Liver (tissue), 9 donors: Measurements from ENCODE around the gene ANKRD13B. TPM values are rescaled to one million over a fixed set of nuclear protein-coding genes. Genes with fewer than 3 reads are reported as not detected.

Experiments
- DNase-seq: peaks from one replicate; pipeline ENCODE4 v3.0.0-alpha.2; 2017; ENCODE audit warnings: low spot score
- H3K27ac ChIP-seq, 2 donors: one replicate each; pipeline ENCODE4 v1.7.0; 2013; ENCODE audit warnings: inconsistent platforms in 2 of 2, low read length in 2 of 2, control low read depth in 1 of 2, low read depth in 1 of 2, mild to moderate bottlenecking in 1 of 2
- H3K27me3 ChIP-seq, 4 donors: one replicate each; pipeline versions ENCODE4 v1.6.1 to v1.7.0; 2013; ENCODE audit warnings: low read length in 3 of 4, inconsistent platforms in 1 of 4, mild to moderate bottlenecking in 1 of 4, moderate library complexity in 1 of 4; ENCODE audit not compliant: control insufficient read depth in 4 of 4, insufficient read depth in 4 of 4
- H3K36me3 ChIP-seq, 4 donors: one replicate each; pipeline versions ENCODE4 v1.6.1 to v1.7.0; 2013; ENCODE audit warnings: low read length in 3 of 4, mild to moderate bottlenecking in 3 of 4, low read depth in 1 of 4, moderate library complexity in 1 of 4; ENCODE audit not compliant: control insufficient read depth in 4 of 4, insufficient read depth in 3 of 4
- H3K4me1 ChIP-seq, 4 donors: one replicate each; pipeline versions ENCODE4 v1.6.1 to v1.7.0; 2013; ENCODE audit warnings: low read length in 3 of 4, mild to moderate bottlenecking in 3 of 4, moderate library complexity in 1 of 4; ENCODE audit not compliant: control insufficient read depth in 4 of 4, insufficient read depth in 4 of 4
- H3K4me3 ChIP-seq, 3 donors: one replicate each; pipeline versions ENCODE4 v1.6.1 to v1.7.0; 2013; ENCODE audit warnings: low read length in 3 of 3, control low read depth in 1 of 3, low read depth in 1 of 3, mild to moderate bottlenecking in 1 of 3
- H3K9ac ChIP-seq, 2 donors: one replicate each; pipeline ENCODE4 v1.7.0; 2013; ENCODE audit warnings: low read length in 2 of 2, mild to moderate bottlenecking in 2 of 2, moderate library complexity in 2 of 2, control low read depth in 1 of 2, low read depth in 1 of 2
- H3K9me3 ChIP-seq, 4 donors: one replicate each; pipeline versions ENCODE4 v1.6.1 to v1.7.0; 2013; ENCODE audit warnings: low read length in 3 of 4; ENCODE audit not compliant: control insufficient read depth in 4 of 4
- CTCF ChIP-seq: fragments of 150-350 bp; IDR thresholded peaks from 2 replicates; pipeline ENCODE4 v1.5.1; 2017; ENCODE audit warnings: improper control_type of control experiment, low read depth, low read length; ENCODE audit not compliant: missing input control
- FOXA2 ChIP-seq: IDR thresholded peaks from 2 replicates; pipeline ENCODE4 v1.6.1; 2016; ENCODE audit warnings: antibody characterized with exemption
- GABPA ChIP-seq, 2 donors: IDR thresholded peaks in 1 of 2; conservative IDR thresholded peaks in 1 of 2; 2 replicates each; pipeline ENCODE4 v1.6.1; 2016; ENCODE audit warnings: antibody characterized with exemption in 2 of 2, mild to moderate bottlenecking in 1 of 2, moderate library complexity in 1 of 2
- HNF4A ChIP-seq, 2 donors: conservative IDR thresholded peaks; 2 replicates each; pipeline ENCODE4 v1.6.1; 2016; ENCODE audit warnings: antibody characterized with exemption in 2 of 2, mild to moderate bottlenecking in 2 of 2
- JUND ChIP-seq, 2 donors: IDR thresholded peaks; 2 replicates each; pipeline ENCODE4 v1.6.1; 2016; ENCODE audit warnings: antibody characterized with exemption in 2 of 2
- MAX ChIP-seq: IDR thresholded peaks from 2 replicates; pipeline ENCODE4 v1.6.1; 2016; ENCODE audit warnings: antibody characterized with exemption
- NR2F2 ChIP-seq: IDR thresholded peaks from 2 replicates; pipeline ENCODE4 v1.6.1; 2016; ENCODE audit warnings: antibody characterized with exemption
- REST ChIP-seq: IDR thresholded peaks from 2 replicates; pipeline ENCODE4 v1.6.1; 2016; ENCODE audit warnings: antibody characterized with exemption, mild to moderate bottlenecking
- RXRA ChIP-seq, 2 donors: IDR thresholded peaks; 2 replicates each; pipeline ENCODE4 v1.6.1; 2017 to 2018; ENCODE audit warnings: antibody characterized with exemption in 2 of 2, mild to moderate bottlenecking in 1 of 2
- TAF1 ChIP-seq: conservative IDR thresholded peaks from 2 replicates; pipeline ENCODE4 v1.6.1; 2016; ENCODE audit warnings: antibody characterized with exemption, mild to moderate bottlenecking
- ZBTB33 ChIP-seq: IDR thresholded peaks from 2 replicates; pipeline ENCODE4 v1.6.1; 2016; ENCODE audit warnings: antibody characterized with exemption
- WGBS: extraction: QIAGEN DNeasy Blood & Tissue Kit; methylation state at CpG from one replicate; pipeline ENCODE4 v1.1.7; 2013; 5-methylcytosine and 5-hydroxymethylcytosine counted together
- polyA plus RNA-seq, 2 donors: library from polyadenylated mRNA; stranded (reverse) in 1 of 2; unstranded in 1 of 2; fragments of 200-250 nt in 1 of 2; fragments of >200 nt in 1 of 2; fragmentation: Nextera tagmentation in 1 of 2; extraction: Ambion mirVana in 1 of 2; gene quantifications; one replicate each; pipeline versions ENCODE4 v1.2.1 to v1.2.3, GENCODE V29; 2013 to 2015
- total RNA-seq, 2 donors: library from RNA; depleted of rRNA; stranded (reverse); fragments of >200 nt; gene quantifications; one replicate each; pipeline ENCODE4 v1.2.3, GENCODE V29; 2014
- donor health status: healthy.
- donor health status: healthy.
- donor health status: healthy.
- donor health status: healthy.
- donor health status: healthy.

ANKRD13B gene
- total and polyA plus RNA-seq, 4 donors = 0.06 to 1.6 (median 0.51) TPM

GRCh38 chr17:29584452-29585079, 8.4 kb upstream of the ANKRD13B start:
- TF ChIP-seq CTCF (no peak), TAF1 (no peak), RXRA (IDR thresholded peaks at IDR 0.05) (no peak), JUND (IDR thresholded peaks at IDR 0.05) (no peak), MAX (no peak), NR2F2 (no peak), REST (no peak)
- Histone ChIP-seq H3K27me3 (no peaks in the 10 kb centered on the region), H3K4me3 (no peak overlapping the region), H3K27ac (no peak overlapping the region), H3K36me3 (peaks cover 0 to 4% (median 1%) of the 10 kb centered on the region in 4 donors), H3K4me1 (peaks cover 0 to 18% (median 13%) of the 10 kb centered on the region in 4 donors), H3K9ac (no peak overlapping the region), H3K9me3 (no peaks in the 10 kb centered on the region)
- WGBS = 78% methylated on average over 12 of the region's 12 CpGs
- no peak for DNase-seq

GRCh38 chr17:29585080-29585751, 7.7 kb upstream of the ANKRD13B start:
- Histone ChIP-seq H3K4me3 (no peak overlapping the region), H3K27me3 (no peaks in the 10 kb centered on the region), H3K9me3 (no peaks in the 10 kb centered on the region), H3K4me1 (peaks cover 1 to 25% (median 18%) of the 10 kb centered on the region in 4 donors), H3K27ac (no peak overlapping the region), H3K36me3 (peaks cover 0 to 4% (median 1%) of the 10 kb centered on the region in 4 donors), H3K9ac (no peak overlapping the region)
- DNase-seq = no peak
- no peak for TF ChIP-seq REST
- TF ChIP-seq FOXA2 = no peak
- TF ChIP-seq MAX = no peak
- TF ChIP-seq GABPA (IDR thresholded peaks at IDR 0.05 in 1 of 2, conservative IDR thresholded peaks at IDR 0.05 in 1 of 2) = no peak
- TF ChIP-seq TAF1 = no peak
- TF ChIP-seq ZBTB33 = no peak
- TF ChIP-seq RXRA (IDR thresholded peaks at IDR 0.05) = no peak
- TF ChIP-seq NR2F2 = no peak
- no peak for TF ChIP-seq HNF4A (conservative IDR thresholded peaks at IDR 0.05)
- 79% methylated on average over 8 of the region's 8 CpGs for WGBS
